ENCODE measurements around the gene FSD1. TPM values are rescaled to one million over a fixed set of nuclear protein-coding genes. Genes with fewer than 3 reads are reported as not detected.

FSD1 gene
- total and polyA plus RNA-seq, 10 of the 15 experiments (the other 5 are each of a cell fraction or from before 2014, with no cell fraction given), result 0.15 to 5.1 (median 4.0) TPM; not detected in 1

DNA sequence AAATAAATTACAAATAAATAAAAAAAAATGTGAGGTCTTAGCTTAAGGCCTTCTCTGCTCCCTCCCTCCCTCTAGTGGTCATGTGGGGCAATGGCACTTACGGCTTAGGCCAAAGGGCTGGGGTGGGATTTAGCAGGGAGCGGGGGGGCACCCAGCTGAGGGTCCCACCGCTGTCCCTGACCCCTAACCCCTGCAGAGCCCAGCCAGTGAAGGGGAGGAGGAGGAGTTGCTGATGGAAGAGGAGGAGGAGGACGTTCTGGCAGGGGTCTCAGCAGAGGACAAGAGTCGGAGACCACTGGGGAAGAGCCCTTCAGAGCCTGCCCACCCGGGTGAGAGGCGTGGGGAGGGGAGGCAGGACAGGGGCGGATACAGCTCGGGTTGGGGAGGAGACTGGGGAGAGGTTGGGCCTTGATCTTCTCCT, 48.3 kb downstream of the FSD1 start:
- H3K27me3 ChIP-seq (replicated peaks in 1 of 2; ENCODE audit: control insufficient read depth in 2 of 2, insufficient read depth in 2 of 2, low read length in 1 of 2), result no peaks in the 10 kb centered on the region
- WGBS (ENCODE audit: insufficient coverage, insufficient replicate concordance, low lambda C conversion rate, missing lambda C conversion rate), result 16% methylated on average over 8 of the region's 9 CpGs
- no peaks in the 10 kb centered on the region for H3K4me1 ChIP-seq (ENCODE audit: control insufficient read depth, insufficient read depth, low read length)
- no peak overlapping the region for H3K4me3 ChIP-seq
- ChIA-PET POLR2A (interaction anchor here (0.6 to 2.2 kb wide), 3 partner anchors 10 to 106 kb away, joined by 3 to 22 read pairs (median 3); partner anchors contain the start of genes MPND and YJU2), SMC1A (ENCODE audit: uncharacterized antibody, unreplicated experiment) (interaction anchor here (0.6 to 2.1 kb wide), 7 partner anchors 9 to 113 kb away, joined by 3 to 12 read pairs (median 4); partner anchors contain the start of genes MPND and STAP2), CTCF (interaction anchor here (0.7 to 3.8 kb wide), 39 partner anchors 8 to 1969 kb away, joined by 3 to 78 read pairs (median 4); partner anchors contain the start of genes CHAF1A, DAPK3, EBI3 and MPND), RAD21 (ENCODE audit: unreplicated experiment) (interaction anchor here (1.0 to 2.4 kb wide), 8 partner anchors 10 to 119 kb away, joined by 3 to 12 read pairs (median 5); partner anchors contain the start of genes HDGFL2 and MPND)
- no peaks in the 10 kb centered on the region for H3K79me2 ChIP-seq (ENCODE audit: control insufficient read depth, insufficient read depth, low read length)
- no peak for FAIRE-seq
- H3K9ac ChIP-seq (ENCODE audit: control insufficient read depth, insufficient read depth, low read length), result no peak overlapping the region
- intact Hi-C loops (cut with micrococcal nuclease; ENCODE audit: unreplicated experiment) (loop anchor here (1.0 kb wide), 1 partner anchor 85 kb away; no protein-coding TSS in a partner anchor), in situ Hi-C loops (cut with MboI) (loop anchor here (5.0 kb wide), 1 partner anchor 85 kb away; no protein-coding TSS in a partner anchor)
- no peak for DNase-seq (ENCODE audit: low read depth, low spot score)
- no peak overlapping the region for H3K4me2 ChIP-seq (ENCODE audit: control insufficient read depth, insufficient read depth)
- H3K9me3 ChIP-seq (replicated peaks; ENCODE audit: control insufficient read depth, insufficient read depth, low read length), result no peaks in the 10 kb centered on the region
- H2AFZ ChIP-seq (ENCODE audit: control insufficient read depth, low read depth, low read length), result no peak overlapping the region
- H4K20me1 ChIP-seq (ENCODE audit: control insufficient read depth, insufficient read depth), result no peaks in the 10 kb centered on the region
- TF ChIP-seq ZNF384 (IDR thresholded peaks at IDR 0.05; ENCODE audit: borderline replicate concordance, low read depth, low read length) (peak; percentile 54), RAD21 (IDR thresholded peaks at IDR 0.05; ENCODE audit: insufficient read depth, low read depth, low read length) (peak; percentile 73), SMC3 (IDR thresholded peaks at IDR 0.05; ENCODE audit: borderline replicate concordance, low read length) (peak; percentile 59; the same call in 1 of the 2 replicates), RUNX3 (IDR thresholded peaks at IDR 0.05; ENCODE audit: low read length) (peak; percentile 25; the same call in 1 of the 2 replicates), BMI1 (IDR thresholded peaks at IDR 0.05; ENCODE audit: borderline replicate concordance) (no peak)
- TF ChIP-seq, protein P1, sequence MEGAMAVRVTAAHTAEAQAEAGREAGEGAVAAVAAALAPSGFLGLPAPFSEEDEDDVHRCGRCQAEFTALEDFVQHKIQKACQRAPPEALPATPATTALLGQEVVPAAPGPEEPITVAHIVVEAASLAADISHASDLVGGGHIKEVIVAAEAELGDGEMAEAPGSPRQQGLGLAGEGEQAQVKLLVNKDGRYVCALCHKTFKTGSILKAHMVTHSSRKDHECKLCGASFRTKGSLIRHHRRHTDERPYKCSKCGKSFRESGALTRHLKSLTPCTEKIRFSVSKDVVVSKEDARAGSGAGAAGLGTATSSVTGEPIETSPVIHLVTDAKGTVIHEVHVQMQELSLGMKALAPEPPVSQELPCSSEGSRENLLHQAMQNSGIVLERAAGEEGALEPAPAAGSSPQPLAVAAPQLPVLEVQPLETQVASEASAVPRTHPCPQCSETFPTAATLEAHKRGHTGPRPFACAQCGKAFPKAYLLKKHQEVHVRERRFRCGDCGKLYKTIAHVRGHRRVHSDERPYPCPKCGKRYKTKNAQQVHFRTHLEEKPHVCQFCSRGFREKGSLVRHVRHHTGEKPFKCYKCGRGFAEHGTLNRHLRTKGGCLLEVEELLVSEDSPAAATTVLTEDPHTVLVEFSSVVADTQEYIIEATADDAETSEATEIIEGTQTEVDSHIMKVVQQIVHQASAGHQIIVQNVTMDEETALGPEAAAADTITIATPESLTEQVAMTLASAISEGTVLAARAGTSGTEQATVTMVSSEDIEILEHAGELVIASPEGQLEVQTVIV (IDR thresholded peaks at IDR 0.05; ENCODE audit: borderline replicate concordance, partially characterized antibody), result no peak
- TF ChIP-seq, protein P2, sequence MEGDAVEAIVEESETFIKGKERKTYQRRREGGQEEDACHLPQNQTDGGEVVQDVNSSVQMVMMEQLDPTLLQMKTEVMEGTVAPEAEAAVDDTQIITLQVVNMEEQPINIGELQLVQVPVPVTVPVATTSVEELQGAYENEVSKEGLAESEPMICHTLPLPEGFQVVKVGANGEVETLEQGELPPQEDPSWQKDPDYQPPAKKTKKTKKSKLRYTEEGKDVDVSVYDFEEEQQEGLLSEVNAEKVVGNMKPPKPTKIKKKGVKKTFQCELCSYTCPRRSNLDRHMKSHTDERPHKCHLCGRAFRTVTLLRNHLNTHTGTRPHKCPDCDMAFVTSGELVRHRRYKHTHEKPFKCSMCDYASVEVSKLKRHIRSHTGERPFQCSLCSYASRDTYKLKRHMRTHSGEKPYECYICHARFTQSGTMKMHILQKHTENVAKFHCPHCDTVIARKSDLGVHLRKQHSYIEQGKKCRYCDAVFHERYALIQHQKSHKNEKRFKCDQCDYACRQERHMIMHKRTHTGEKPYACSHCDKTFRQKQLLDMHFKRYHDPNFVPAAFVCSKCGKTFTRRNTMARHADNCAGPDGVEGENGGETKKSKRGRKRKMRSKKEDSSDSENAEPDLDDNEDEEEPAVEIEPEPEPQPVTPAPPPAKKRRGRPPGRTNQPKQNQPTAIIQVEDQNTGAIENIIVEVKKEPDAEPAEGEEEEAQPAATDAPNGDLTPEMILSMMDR (IDR thresholded peaks at IDR 0.05 in 2 of 3, conservative IDR thresholded peaks at IDR 0.05 in 1 of 3; ENCODE audit: control insufficient read depth in 2 of 3, extremely low read depth in 1 of 3, insufficient read depth in 1 of 3, low read depth in 3 of 3, low read length in 3 of 3), result peak; percentile 57 to 91 (median 69)
- ATAC-seq, result peak; percentile 90
- H3K36me3 ChIP-seq (ENCODE audit: control insufficient read depth in 2 of 2, insufficient read depth in 2 of 2, low read length in 1 of 2), result peaks cover 1 to 4% of the 10 kb centered on the region in 2 experiments; a peak in 3 of 4 replicates
- H3K27ac ChIP-seq (ENCODE audit: control insufficient read depth, insufficient read depth), result no peak overlapping the region
- no TSS peak for BruUV-seq (replicated peaks)
